MM.1S (cell line): ENCODE measurements around the gene LRP10.

Experiments used
- DNase-seq: peaks from one replicate; pipeline ENCODE4 v3.0.0-alpha.2; 2015
- H2AFZ ChIP-seq: fragments of 300-600 bp; sonication (generic); 2 replicates; pipeline ENCODE4 v1.6.0; 2016; ENCODE audit warnings: antibody characterized with exemption, low read length
- H3F3A ChIP-seq: fragments of 300-600 bp; sonication (generic); 2 replicates; pipeline ENCODE4 v1.6.1; 2016; ENCODE audit warnings: mild to moderate bottlenecking, antibody characterized with exemption, low read length, moderate library complexity, mixed read lengths; ENCODE audit not compliant: insufficient read depth
- H3K27ac ChIP-seq: fragments of 300-600 bp; sonication (generic); 2 replicates; pipeline ENCODE4 v1.5.1; 2016; ENCODE audit warnings: mild to moderate bottlenecking, low read length
- H3K27me3 ChIP-seq: fragments of 300-600 bp; sonication (generic); replicated peaks from 2 replicates; pipeline ENCODE4 v1.6.0; 2016; ENCODE audit warnings: low read length; ENCODE audit not compliant: insufficient read depth
- H3K36me3 ChIP-seq: fragments of 300-600 bp; sonication (generic); replicated peaks from 2 replicates; pipeline ENCODE4 v1.6.1; 2016; ENCODE audit warnings: mild to moderate bottlenecking, low read length, mixed read lengths; ENCODE audit not compliant: insufficient read depth
- H3K4me1 ChIP-seq: fragments of 300-600 bp; sonication (generic); 2 replicates; pipeline ENCODE4 v1.6.1; 2016; ENCODE audit warnings: low read length, mixed read lengths
- H3K4me2 ChIP-seq: fragments of 300-600 bp; sonication (generic); 2 replicates; pipeline ENCODE4 v1.6.0; 2016; ENCODE audit warnings: low read depth, low read length
- H3K4me3 ChIP-seq: fragments of 300-600 bp; sonication (generic); 2 replicates; pipeline ENCODE4 v1.5.1; 2016; ENCODE audit warnings: low read length, mixed read lengths
- H3K79me2 ChIP-seq: fragments of 300-600 bp; sonication (generic); 2 replicates; pipeline ENCODE4 v1.6.1; 2016; ENCODE audit warnings: mixed run types, low read length, mixed read lengths
- H3K9ac ChIP-seq: fragments of 300-600 bp; sonication (generic); 2 replicates; pipeline ENCODE4 v1.6.1; 2016; ENCODE audit warnings: low read length, mixed read lengths
- H3K9me2 ChIP-seq: fragments of 300-600 bp; sonication (generic); replicated peaks from 2 replicates; pipeline ENCODE4 v1.6.1; 2016; ENCODE audit warnings: mild to moderate bottlenecking, low read length, mixed read lengths; ENCODE audit not compliant: insufficient read depth
- H3K9me3 ChIP-seq: fragments of 300-600 bp; sonication (generic); replicated peaks from 2 replicates; pipeline ENCODE4 v1.6.1; 2016; ENCODE audit warnings: mild to moderate bottlenecking, low read length, mixed read lengths; ENCODE audit not compliant: insufficient read depth
- H4K20me1 ChIP-seq: fragments of 300-600 bp; sonication (generic); 2 replicates; pipeline ENCODE4 v1.6.1; 2016; ENCODE audit warnings: mild to moderate bottlenecking, low read length, moderate library complexity, mixed read lengths; ENCODE audit not compliant: insufficient read depth
- EZH2 ChIP-seq: fragments of 300-600 bp; sonication (generic); optimal IDR thresholded peaks from 2 replicates; pipeline ENCODE3; 2017; ENCODE audit warnings: low read depth, mild to moderate bottlenecking, antibody characterized with exemption, low read length, mixed read lengths
- EZH2phosphoT487 ChIP-seq: fragments of 300-600 bp; sonication (generic); IDR thresholded peaks from 2 replicates; pipeline ENCODE4 v1.6.1; 2018; ENCODE audit warnings: antibody characterized with exemption, low read length
- TF ChIP-seq, protein P1 (sequence below): fragments of 300-600 bp; sonication (generic); IDR thresholded peaks from 2 replicates; pipeline ENCODE4 v1.5.1; 2016; ENCODE audit warnings: antibody characterized with exemption, low read length, mixed read lengths

The LRP10 gene

DNA sequence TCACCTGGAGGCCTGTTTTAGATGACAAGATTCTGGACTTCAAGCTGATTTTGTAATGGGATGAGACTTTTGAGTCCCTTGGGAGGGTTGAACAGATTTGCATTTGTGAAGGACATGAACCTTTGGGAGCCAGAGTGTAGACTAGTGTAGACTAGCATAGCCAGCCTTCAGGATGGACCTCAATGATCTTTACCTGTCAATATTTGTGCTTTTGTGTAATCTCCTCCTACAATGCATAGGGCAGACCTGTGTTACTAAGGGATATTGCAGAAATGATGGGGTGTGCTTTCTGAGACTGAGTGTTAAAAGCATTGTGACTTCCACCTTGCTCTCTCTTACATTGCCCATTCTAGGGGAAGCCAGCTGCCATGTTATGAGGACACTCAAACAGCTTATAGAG lies 9.9 kb upstream of the LRP10 start:
- TF ChIP-seq, protein P1, sequence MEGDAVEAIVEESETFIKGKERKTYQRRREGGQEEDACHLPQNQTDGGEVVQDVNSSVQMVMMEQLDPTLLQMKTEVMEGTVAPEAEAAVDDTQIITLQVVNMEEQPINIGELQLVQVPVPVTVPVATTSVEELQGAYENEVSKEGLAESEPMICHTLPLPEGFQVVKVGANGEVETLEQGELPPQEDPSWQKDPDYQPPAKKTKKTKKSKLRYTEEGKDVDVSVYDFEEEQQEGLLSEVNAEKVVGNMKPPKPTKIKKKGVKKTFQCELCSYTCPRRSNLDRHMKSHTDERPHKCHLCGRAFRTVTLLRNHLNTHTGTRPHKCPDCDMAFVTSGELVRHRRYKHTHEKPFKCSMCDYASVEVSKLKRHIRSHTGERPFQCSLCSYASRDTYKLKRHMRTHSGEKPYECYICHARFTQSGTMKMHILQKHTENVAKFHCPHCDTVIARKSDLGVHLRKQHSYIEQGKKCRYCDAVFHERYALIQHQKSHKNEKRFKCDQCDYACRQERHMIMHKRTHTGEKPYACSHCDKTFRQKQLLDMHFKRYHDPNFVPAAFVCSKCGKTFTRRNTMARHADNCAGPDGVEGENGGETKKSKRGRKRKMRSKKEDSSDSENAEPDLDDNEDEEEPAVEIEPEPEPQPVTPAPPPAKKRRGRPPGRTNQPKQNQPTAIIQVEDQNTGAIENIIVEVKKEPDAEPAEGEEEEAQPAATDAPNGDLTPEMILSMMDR: no peak
- TF ChIP-seq EZH2phosphoT487 (no peak), EZH2 (no peak)
- H3K9me2 ChIP-seq: no peaks in the 10 kb centered on the region
- no peak overlapping the region for H3K27ac ChIP-seq
- H3K27me3 ChIP-seq: no peaks in the 10 kb centered on the region
- no peaks in the 10 kb centered on the region for H3K9me3 ChIP-seq
- no peak overlapping the region for H3K9ac ChIP-seq
- H3K36me3 ChIP-seq: no peaks in the 10 kb centered on the region
- H3F3A ChIP-seq: no peaks in the 10 kb centered on the region
- H3K4me1 ChIP-seq: no peaks in the 10 kb centered on the region
- no peak overlapping the region for H3K4me2 ChIP-seq
- H2AFZ ChIP-seq: no peak overlapping the region
- no peak for DNase-seq
- no peaks in the 10 kb centered on the region for H3K79me2 ChIP-seq
- no peaks in the 10 kb centered on the region for H4K20me1 ChIP-seq
- no peak overlapping the region for H3K4me3 ChIP-seq

- H3K36me3 ChIP-seq: no peaks in the 10 kb centered on the region
- H3K9ac ChIP-seq: no peak overlapping the region
- no peaks in the 10 kb centered on the region for H3K27me3 ChIP-seq
- DNase-seq: no peak
- no peaks in the 10 kb centered on the region for H3K9me2 ChIP-seq
- H3K79me2 ChIP-seq: no peaks in the 10 kb centered on the region
- no peak overlapping the region for H3K27ac ChIP-seq
- H4K20me1 ChIP-seq: no peaks in the 10 kb centered on the region
- no peak overlapping the region for H3K4me3 ChIP-seq
- no peaks in the 10 kb centered on the region for H3K4me1 ChIP-seq
- no peak for TF ChIP-seq EZH2
- no peak for TF ChIP-seq EZH2phosphoT487
- TF ChIP-seq, protein P1: no peak
- no peaks in the 10 kb centered on the region for H3F3A ChIP-seq
- no peak overlapping the region for H2AFZ ChIP-seq
- no peaks in the 10 kb centered on the region for H3K9me3 ChIP-seq
- no peak overlapping the region for H3K4me2 ChIP-seq
Measured at GRCh38 chr14:22864979-22865378, 6.6 kb upstream of the LRP10 start.

DNA sequence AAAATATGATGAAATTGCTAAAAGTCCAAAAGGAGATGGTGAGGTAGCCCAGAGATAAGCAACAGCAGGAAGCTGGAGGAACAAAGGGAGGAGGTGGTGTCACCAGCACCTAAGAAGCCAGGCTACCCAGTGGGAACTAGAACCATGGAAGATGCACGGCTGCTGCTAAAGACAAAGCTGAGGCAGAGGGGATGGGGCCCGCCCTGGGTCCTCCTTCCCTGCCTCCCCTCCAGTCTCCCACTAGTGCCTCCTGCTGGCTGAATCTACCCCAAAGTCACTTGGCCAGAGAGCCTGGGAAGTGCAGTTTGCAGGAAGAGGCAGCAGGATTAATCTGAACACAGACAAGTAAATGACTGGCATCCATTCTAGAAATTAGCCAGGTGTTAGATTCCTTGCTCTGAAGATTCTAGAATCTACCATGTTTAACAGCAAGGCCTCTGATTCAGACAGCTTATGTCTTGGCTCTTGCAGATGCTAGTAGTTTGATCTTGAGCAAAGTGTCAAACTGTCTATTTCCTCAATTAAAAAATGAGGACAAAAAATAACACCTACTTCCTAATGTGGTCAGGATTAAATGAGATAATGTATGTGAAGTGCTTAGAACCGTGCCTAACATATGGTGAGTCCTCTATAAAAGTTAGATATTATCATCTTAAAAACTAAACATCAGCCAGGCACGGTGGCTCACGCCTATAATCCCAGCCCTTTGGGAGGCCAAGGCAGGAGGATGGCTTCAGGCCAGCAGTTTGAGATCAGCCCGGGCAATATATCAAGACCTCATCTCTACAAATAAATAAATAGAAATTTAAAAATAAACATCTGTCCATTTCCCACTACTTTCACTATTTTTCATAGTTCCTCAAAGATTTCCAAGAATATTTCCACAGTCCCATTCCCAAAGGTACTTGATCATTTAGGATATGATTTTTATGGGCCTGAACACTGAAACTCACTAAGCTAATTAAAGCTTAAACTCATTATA lies 5.8 kb upstream of the LRP10 start:
- no peak for TF ChIP-seq EZH2
- TF ChIP-seq, protein P1: peak; percentile 15; the same call in 1 of the 2 replicates
- H3K79me2 ChIP-seq: no peaks in the 10 kb centered on the region
- peaks cover 3% of the 10 kb centered on the region; the same call in 1 of the 2 replicates for H3K4me1 ChIP-seq
- H3K36me3 ChIP-seq: no peaks in the 10 kb centered on the region
- H3K4me3 ChIP-seq: no peak overlapping the region
- no peaks in the 10 kb centered on the region for H4K20me1 ChIP-seq
- H3K27me3 ChIP-seq: no peaks in the 10 kb centered on the region
- peaks cover 3% of the 10 kb centered on the region for H3F3A ChIP-seq
- no peaks in the 10 kb centered on the region for H3K9me3 ChIP-seq
- no peak overlapping the region for H3K4me2 ChIP-seq
- H3K9ac ChIP-seq: no peak overlapping the region
- H3K27ac ChIP-seq: no peak overlapping the region
- no peaks in the 10 kb centered on the region for H3K9me2 ChIP-seq
- no peak for DNase-seq
- no peak overlapping the region for H2AFZ ChIP-seq
